Endothelial cell of hepatic sinusoid (primary cell): ENCODE data around the gene UBQLNL.

ENCODE experiments used
- in situ Hi-C: cut with HindIII; loops from 2 replicates; pipeline ENCODE4 v1.10.0; 2017; ENCODE audit warnings: low sequenced_read_pairs

The UBQLNL gene

GRCh38 chr11:5516599-5516998 lies at the start of gene UBQLNL:
Gene UBQLNL (minus strand): TSS chr11:5516699. CDS start chr11:5516441, 258 bp downstream.
- in situ Hi-C loops: no loop called here

GRCh38 chr11:5564259-5565019 lies 47.9 kb upstream of the UBQLNL start:
- in situ Hi-C loops: no loop called here

- in situ Hi-C loops: no loop called here
Observed at GRCh38 chr11:5557751-5558150, 41.3 kb upstream of the UBQLNL start.

- in situ Hi-C loops: no loop called here
Observed at GRCh38 chr11:5556596-5557188, 40.2 kb upstream of the UBQLNL start.

- in situ Hi-C loops: no loop called here
Observed at GRCh38 chr11:5553343-5553742, 36.8 kb upstream of the UBQLNL start.

- in situ Hi-C loops: no loop called here
Observed at GRCh38 chr11:5550440-5551095, 34.1 kb upstream of the UBQLNL start.

- in situ Hi-C loops: no loop called here
Observed at GRCh38 chr11:5548440-5548839, 31.9 kb upstream of the UBQLNL start, which contains the start of gene OR52H1. Gene OR52H1 (minus strand): TSS chr11:5548540. CDS start chr11:5545505, 3,035 bp downstream.

- in situ Hi-C loops: no loop called here
Observed at GRCh38 chr11:5547982-5548381, 31.5 kb upstream of the UBQLNL start.

- in situ Hi-C loops: no loop called here
Observed at GRCh38 chr11:5546457-5546856, 30.0 kb upstream of the UBQLNL start.

GRCh38 chr11:5541427-5541826 lies 24.9 kb upstream of the UBQLNL start:
- in situ Hi-C loops: no loop called here

GRCh38 chr11:5536482-5536881 lies 20.0 kb upstream of the UBQLNL start:
- in situ Hi-C loops: no loop called here

- in situ Hi-C loops: no loop called here
Observed at GRCh38 chr11:5534046-5534445, 17.5 kb upstream of the UBQLNL start.

GRCh38 chr11:5531053-5531831 lies 14.7 kb upstream of the UBQLNL start:
- in situ Hi-C loops: no loop called here

GRCh38 chr11:5528495-5528894 lies 12.0 kb upstream of the UBQLNL start:
- in situ Hi-C loops: no loop called here

GRCh38 chr11:5527716-5528115 lies 11.2 kb upstream of the UBQLNL start:
- in situ Hi-C loops: no loop called here

GRCh38 chr11:5524756-5525155 lies 8.3 kb upstream of the UBQLNL start:
- in situ Hi-C loops: no loop called here

- in situ Hi-C loops: no loop called here
Observed at GRCh38 chr11:5522308-5522707, 5.8 kb upstream of the UBQLNL start.

- in situ Hi-C loops: no loop called here
Observed at GRCh38 chr11:5521540-5521939, 5.0 kb upstream of the UBQLNL start.

- in situ Hi-C loops: no loop called here
Observed at GRCh38 chr11:5514841-5515240, 1.7 kb downstream of the UBQLNL start.

- in situ Hi-C loops: no loop called here
Observed at GRCh38 chr11:5509803-5510202, 6.7 kb downstream of the UBQLNL start, which contains the start of gene UBQLN3. Gene UBQLN3 (minus strand): TSS chr11:5509957. CDS start chr11:5509558, 399 bp downstream.

GRCh38 chr11:5508605-5509004 lies 7.9 kb downstream of the UBQLNL start:
- in situ Hi-C loops: no loop called here
